ENCODE measurements around the gene ZNF248.
"Not testable (repeated sequence)": the region's sequence is repeated elsewhere in the genome, so short reads cannot be mapped to it uniquely, and the experiment has no call there.

ZNF248 gene

DNA sequence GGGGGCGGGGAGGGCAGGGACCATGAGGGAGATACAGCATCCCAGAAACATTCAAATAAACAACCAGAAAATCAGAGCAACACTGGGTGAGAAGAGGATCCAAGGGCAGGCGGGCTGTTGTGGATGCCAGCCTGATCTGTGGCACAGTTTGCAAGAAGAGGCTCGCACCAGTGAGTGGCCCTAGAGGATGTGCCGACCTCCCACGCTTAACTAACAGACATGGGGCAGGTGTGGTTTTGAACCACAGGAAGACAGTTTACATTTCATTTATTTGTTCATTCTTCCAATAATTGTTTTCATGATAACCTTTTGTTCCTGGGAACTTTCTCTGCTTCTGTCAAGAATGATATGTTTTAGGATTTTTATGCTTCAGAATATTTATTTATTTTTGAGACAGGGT, 115.6 kb downstream of the ZNF248 start:
- Histone ChIP-seq H3K36me3 (ENCODE audit: control insufficient read depth, insufficient read depth, low read length) (no peaks in the 10 kb centered on the region), H3K4me3 (replicated peaks; ENCODE audit: low read depth, low read length) (no peak overlapping the region), H3K27me3 (replicated peaks; ENCODE audit: control insufficient read depth, insufficient read depth, low read length) (no peaks in the 10 kb centered on the region)
- TF ChIP-seq, protein P1, sequence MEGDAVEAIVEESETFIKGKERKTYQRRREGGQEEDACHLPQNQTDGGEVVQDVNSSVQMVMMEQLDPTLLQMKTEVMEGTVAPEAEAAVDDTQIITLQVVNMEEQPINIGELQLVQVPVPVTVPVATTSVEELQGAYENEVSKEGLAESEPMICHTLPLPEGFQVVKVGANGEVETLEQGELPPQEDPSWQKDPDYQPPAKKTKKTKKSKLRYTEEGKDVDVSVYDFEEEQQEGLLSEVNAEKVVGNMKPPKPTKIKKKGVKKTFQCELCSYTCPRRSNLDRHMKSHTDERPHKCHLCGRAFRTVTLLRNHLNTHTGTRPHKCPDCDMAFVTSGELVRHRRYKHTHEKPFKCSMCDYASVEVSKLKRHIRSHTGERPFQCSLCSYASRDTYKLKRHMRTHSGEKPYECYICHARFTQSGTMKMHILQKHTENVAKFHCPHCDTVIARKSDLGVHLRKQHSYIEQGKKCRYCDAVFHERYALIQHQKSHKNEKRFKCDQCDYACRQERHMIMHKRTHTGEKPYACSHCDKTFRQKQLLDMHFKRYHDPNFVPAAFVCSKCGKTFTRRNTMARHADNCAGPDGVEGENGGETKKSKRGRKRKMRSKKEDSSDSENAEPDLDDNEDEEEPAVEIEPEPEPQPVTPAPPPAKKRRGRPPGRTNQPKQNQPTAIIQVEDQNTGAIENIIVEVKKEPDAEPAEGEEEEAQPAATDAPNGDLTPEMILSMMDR (IDR thresholded peaks at IDR 0.05; ENCODE audit: insufficient read depth, low read length, poor library complexity, severe bottlenecking), result no peak
- DNase-seq (ENCODE audit: extremely low read depth, insufficient read length), result no peak

- no peak for DNase-seq (ENCODE audit: extremely low read depth, insufficient read length)
- no peak overlapping the region for H3K4me3 ChIP-seq (replicated peaks; ENCODE audit: low read depth, low read length)
- TF ChIP-seq, protein P1 (IDR thresholded peaks at IDR 0.05; ENCODE audit: insufficient read depth, low read length, poor library complexity, severe bottlenecking), result no peak
- no peaks in the 10 kb centered on the region for H3K36me3 ChIP-seq (ENCODE audit: control insufficient read depth, insufficient read depth, low read length)
- no peaks in the 10 kb centered on the region for H3K27me3 ChIP-seq (replicated peaks; ENCODE audit: control insufficient read depth, insufficient read depth, low read length)
Observed at GRCh38 chr10:37739181-37739580, 118.2 kb downstream of the ZNF248 start.

- not testable (repeated sequence) for H3K27me3 ChIP-seq (replicated peaks; ENCODE audit: control insufficient read depth, insufficient read depth, low read length); H3K4me3 ChIP-seq (replicated peaks; ENCODE audit: low read depth, low read length); DNase-seq (ENCODE audit: extremely low read depth, insufficient read length); H3K36me3 ChIP-seq (ENCODE audit: control insufficient read depth, insufficient read depth, low read length)
Observed at GRCh38 chr10:37738241-37738640, 119.2 kb downstream of the ZNF248 start.

- H3K4me3 ChIP-seq (replicated peaks; ENCODE audit: low read depth, low read length), result no peak overlapping the region
- DNase-seq (ENCODE audit: extremely low read depth, insufficient read length), result no peak
- TF ChIP-seq, protein P1 (IDR thresholded peaks at IDR 0.05; ENCODE audit: insufficient read depth, low read length, poor library complexity, severe bottlenecking), result no peak
Observed at GRCh38 chr10:37737336-37737735, 120.1 kb downstream of the ZNF248 start.

DNA sequence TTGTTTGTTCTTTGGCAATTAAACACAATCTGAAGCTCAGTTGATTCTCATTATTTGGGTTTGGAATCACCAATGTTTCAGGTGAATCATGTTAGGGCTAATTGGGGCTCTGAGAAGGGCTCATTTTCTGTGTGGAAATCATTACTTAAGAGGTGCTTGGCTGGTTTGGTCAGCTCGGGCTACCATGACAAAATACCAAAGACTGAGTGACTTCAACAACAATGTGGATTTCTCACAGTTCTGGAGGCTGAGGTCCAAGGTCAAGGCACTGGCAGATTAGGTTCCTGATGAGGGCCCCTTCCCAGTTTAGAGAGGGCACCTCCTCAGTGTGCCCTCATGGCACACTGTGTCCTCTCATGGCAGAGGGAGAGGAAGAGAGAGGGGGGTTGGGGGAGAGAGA, 121.3 kb downstream of the ZNF248 start:
- DNase-seq (ENCODE audit: extremely low read depth, insufficient read length), result no peak
- TF ChIP-seq, protein P1 (IDR thresholded peaks at IDR 0.05; ENCODE audit: insufficient read depth, low read length, poor library complexity, severe bottlenecking), result no peak
- Histone ChIP-seq H3K27me3 (replicated peaks; ENCODE audit: control insufficient read depth, insufficient read depth, low read length) (no peaks in the 10 kb centered on the region), H3K4me3 (replicated peaks; ENCODE audit: low read depth, low read length) (no peak overlapping the region), H3K36me3 (ENCODE audit: control insufficient read depth, insufficient read depth, low read length) (no peaks in the 10 kb centered on the region)

More at GRCh38 chr10:37737336-37737735, 120.1 kb downstream of the ZNF248 start:
- Histone ChIP-seq H3K36me3 (ENCODE audit: control insufficient read depth, insufficient read depth, low read length) (no peaks in the 10 kb centered on the region), H3K27me3 (replicated peaks; ENCODE audit: control insufficient read depth, insufficient read depth, low read length) (no peaks in the 10 kb centered on the region)

- DNase-seq (ENCODE audit: extremely low read depth, insufficient read length), result no peak
- H3K36me3 ChIP-seq (ENCODE audit: control insufficient read depth, insufficient read depth, low read length), result no peaks in the 10 kb centered on the region
- H3K4me3 ChIP-seq (replicated peaks; ENCODE audit: low read depth, low read length), result no peak overlapping the region
- TF ChIP-seq, protein P1 (IDR thresholded peaks at IDR 0.05; ENCODE audit: insufficient read depth, low read length, poor library complexity, severe bottlenecking), result no peak
- no peaks in the 10 kb centered on the region for H3K27me3 ChIP-seq (replicated peaks; ENCODE audit: control insufficient read depth, insufficient read depth, low read length)
Observed at GRCh38 chr10:37734971-37735370, 122.4 kb downstream of the ZNF248 start.

All from GM06990 (cell line).